HepG2 (cell line): ENCODE measurements around the gene ACKR3.

Source experiments
- ARID4A ChIP-seq: sonication (generic); formaldehyde crosslinking; IDR thresholded peaks from 2 replicates; pipeline ENCODE4 v1.5.0; 2020; ENCODE audit warnings: mild to moderate bottlenecking, missing genetic modification reagents, borderline replicate concordance
- ARNT ChIP-seq: fragments of 450-650 bp; IDR thresholded peaks from 2 replicates; pipeline ENCODE4 v1.6.1; 2017
- RELA ChIP-seq: sonication (generic); formaldehyde crosslinking; IDR thresholded peaks from 2 replicates; pipeline ENCODE4 v1.4.0; 2020; ENCODE audit warnings: missing genetic modification reagents
- SMAD1 ChIP-seq: sonication (generic); formaldehyde crosslinking; IDR thresholded peaks from 2 replicates; pipeline ENCODE4 v1.4.0; 2020; ENCODE audit warnings: missing genetic modification reagents, low read depth, mild to moderate bottlenecking, borderline replicate concordance

- no peak for TF ChIP-seq ARNT
- TF ChIP-seq RELA = no peak
- no peak for TF ChIP-seq SMAD1 (CRISPR knock-in tag)
- no peak for TF ChIP-seq ARID4A
Measured at GRCh38 chr2:236608710-236609109, 39.1 kb downstream of the ACKR3 start.
